OCI-LY7 (cell line): ENCODE measurements around the gene PARD3.

Source experiments
- CTCF ChIP-seq: fragments of 200-600 bp; sonication (generic); conservative IDR thresholded peaks from 2 replicates; pipeline ENCODE4 v1.5.1; 2014; ENCODE audit warnings: mild to moderate bottlenecking, antibody characterized with exemption, low read length, moderate library complexity, mixed read lengths
- EZH2phosphoT487 ChIP-seq: fragments of 200-600 bp; sonication (generic); IDR thresholded peaks from 2 replicates; pipeline ENCODE4 v1.6.1; 2018; ENCODE audit warnings: low read depth, borderline replicate concordance, mild to moderate bottlenecking, mixed run types, antibody characterized with exemption, low read length, moderate library complexity, mixed read lengths

- peak; percentile 70 for TF ChIP-seq CTCF
- TF ChIP-seq EZH2phosphoT487: no peak
Observed at GRCh38 chr10:34732926-34733325, 82.2 kb downstream of the PARD3 start.
